Panc1 (cell line): ENCODE data around the gene ASMTL.

Experiments
- POLR2AphosphoS5 ChIP-seq: IDR thresholded peaks from 2 replicates; pipeline ENCODE4 v1.6.1; 2012; ENCODE audit warnings: mild to moderate bottlenecking, low read depth, low read length, moderate library complexity
- SIN3A ChIP-seq: IDR thresholded peaks from 2 replicates; pipeline ENCODE4 v1.6.1; 2012; ENCODE audit warnings: low read depth, mild to moderate bottlenecking, low read length, moderate library complexity, borderline replicate concordance; ENCODE audit not compliant: insufficient read depth
- TCF7L2 ChIP-seq: IDR thresholded peaks from 2 replicates; pipeline ENCODE4 v1.6.1; 2011; ENCODE audit warnings: mild to moderate bottlenecking, low read depth, low read length, inconsistent platforms
- TF ChIP-seq, protein P1 (sequence below): fragments of 450-650 bp; IDR thresholded peaks from 2 replicates; pipeline ENCODE4 v1.5.1; 2017; ENCODE audit warnings: mild to moderate bottlenecking
- TF ChIP-seq, protein P2 (sequence below), 2 experiments: IDR thresholded peaks; 2 replicates each; pipeline ENCODE4 v1.6.1; 2011 to 2012; ENCODE audit warnings: low read depth in 2 of 2, control low read depth in 1 of 2, low read length in 1 of 2, mild to moderate bottlenecking in 1 of 2, moderate library complexity in 1 of 2; ENCODE audit not compliant: insufficient read depth in 1 of 2

DNA sequence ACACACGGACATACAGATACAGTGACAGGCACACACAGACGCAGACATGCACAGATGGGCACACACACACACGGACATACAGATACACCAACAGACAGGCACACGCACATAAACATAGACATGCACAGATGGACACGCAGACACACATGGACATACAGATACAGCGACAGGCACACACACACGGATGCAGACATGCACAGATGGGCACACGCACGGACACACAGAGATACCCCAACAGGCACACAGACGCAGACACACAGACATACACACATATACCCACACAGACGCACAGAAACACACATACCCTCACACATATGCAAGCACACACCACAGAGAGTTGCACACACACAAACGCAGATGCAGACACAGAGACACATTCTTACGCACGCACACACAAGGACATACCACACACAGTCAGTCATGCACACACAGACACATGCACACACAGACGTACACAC, 36.4 kb downstream of the ASMTL start:
- TF ChIP-seq TCF7L2: no peak
- TF ChIP-seq, protein P1, sequence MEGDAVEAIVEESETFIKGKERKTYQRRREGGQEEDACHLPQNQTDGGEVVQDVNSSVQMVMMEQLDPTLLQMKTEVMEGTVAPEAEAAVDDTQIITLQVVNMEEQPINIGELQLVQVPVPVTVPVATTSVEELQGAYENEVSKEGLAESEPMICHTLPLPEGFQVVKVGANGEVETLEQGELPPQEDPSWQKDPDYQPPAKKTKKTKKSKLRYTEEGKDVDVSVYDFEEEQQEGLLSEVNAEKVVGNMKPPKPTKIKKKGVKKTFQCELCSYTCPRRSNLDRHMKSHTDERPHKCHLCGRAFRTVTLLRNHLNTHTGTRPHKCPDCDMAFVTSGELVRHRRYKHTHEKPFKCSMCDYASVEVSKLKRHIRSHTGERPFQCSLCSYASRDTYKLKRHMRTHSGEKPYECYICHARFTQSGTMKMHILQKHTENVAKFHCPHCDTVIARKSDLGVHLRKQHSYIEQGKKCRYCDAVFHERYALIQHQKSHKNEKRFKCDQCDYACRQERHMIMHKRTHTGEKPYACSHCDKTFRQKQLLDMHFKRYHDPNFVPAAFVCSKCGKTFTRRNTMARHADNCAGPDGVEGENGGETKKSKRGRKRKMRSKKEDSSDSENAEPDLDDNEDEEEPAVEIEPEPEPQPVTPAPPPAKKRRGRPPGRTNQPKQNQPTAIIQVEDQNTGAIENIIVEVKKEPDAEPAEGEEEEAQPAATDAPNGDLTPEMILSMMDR: no peak
- TF ChIP-seq, protein P2, sequence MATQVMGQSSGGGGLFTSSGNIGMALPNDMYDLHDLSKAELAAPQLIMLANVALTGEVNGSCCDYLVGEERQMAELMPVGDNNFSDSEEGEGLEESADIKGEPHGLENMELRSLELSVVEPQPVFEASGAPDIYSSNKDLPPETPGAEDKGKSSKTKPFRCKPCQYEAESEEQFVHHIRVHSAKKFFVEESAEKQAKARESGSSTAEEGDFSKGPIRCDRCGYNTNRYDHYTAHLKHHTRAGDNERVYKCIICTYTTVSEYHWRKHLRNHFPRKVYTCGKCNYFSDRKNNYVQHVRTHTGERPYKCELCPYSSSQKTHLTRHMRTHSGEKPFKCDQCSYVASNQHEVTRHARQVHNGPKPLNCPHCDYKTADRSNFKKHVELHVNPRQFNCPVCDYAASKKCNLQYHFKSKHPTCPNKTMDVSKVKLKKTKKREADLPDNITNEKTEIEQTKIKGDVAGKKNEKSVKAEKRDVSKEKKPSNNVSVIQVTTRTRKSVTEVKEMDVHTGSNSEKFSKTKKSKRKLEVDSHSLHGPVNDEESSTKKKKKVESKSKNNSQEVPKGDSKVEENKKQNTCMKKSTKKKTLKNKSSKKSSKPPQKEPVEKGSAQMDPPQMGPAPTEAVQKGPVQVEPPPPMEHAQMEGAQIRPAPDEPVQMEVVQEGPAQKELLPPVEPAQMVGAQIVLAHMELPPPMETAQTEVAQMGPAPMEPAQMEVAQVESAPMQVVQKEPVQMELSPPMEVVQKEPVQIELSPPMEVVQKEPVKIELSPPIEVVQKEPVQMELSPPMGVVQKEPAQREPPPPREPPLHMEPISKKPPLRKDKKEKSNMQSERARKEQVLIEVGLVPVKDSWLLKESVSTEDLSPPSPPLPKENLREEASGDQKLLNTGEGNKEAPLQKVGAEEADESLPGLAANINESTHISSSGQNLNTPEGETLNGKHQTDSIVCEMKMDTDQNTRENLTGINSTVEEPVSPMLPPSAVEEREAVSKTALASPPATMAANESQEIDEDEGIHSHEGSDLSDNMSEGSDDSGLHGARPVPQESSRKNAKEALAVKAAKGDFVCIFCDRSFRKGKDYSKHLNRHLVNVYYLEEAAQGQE (IDR thresholded peaks at IDR 0.05; ENCODE audit: insufficient read depth in 1 of 2, low read depth in 2 of 2, low read length in 1 of 2): no peak
- TF ChIP-seq POLR2AphosphoS5: no peak
- TF ChIP-seq SIN3A: no peak
